Lower lobe of right lung (tissue), 2 donors: Measurements from ENCODE around the gene CEP72. TPM values are rescaled to one million over a fixed set of nuclear protein-coding genes. Genes with fewer than 3 reads are reported as not detected.

ENCODE experiments used
- ATAC-seq, 2 donors: fragments of 200-7000 bp; cut with Tn5 transposase; one replicate each; pipeline ENCODE4 v1.9.1; 2020 to 2022; ENCODE audit warnings: mild to moderate bottlenecking in 2 of 2, moderate library complexity in 2 of 2
- DNase-seq: peaks from one replicate; pipeline ENCODE4 v3.0.0-alpha.2; 2020
- H3K27ac ChIP-seq: fragments of 200-600 bp; one replicate; pipeline ENCODE4 v1.8.0; 2022
- H3K27me3 ChIP-seq: fragments of 200-600 bp; one replicate; pipeline ENCODE4 v1.8.0; 2022; ENCODE audit warnings: low read depth
- H3K36me3 ChIP-seq: fragments of 200-600 bp; one replicate; pipeline ENCODE4 v1.8.0; 2022; ENCODE audit warnings: mild to moderate bottlenecking
- H3K4me1 ChIP-seq: fragments of 200-600 bp; one replicate; pipeline ENCODE4 v1.8.0; 2022
- H3K4me3 ChIP-seq: fragments of 200-600 bp; one replicate; pipeline ENCODE4 v1.8.0; 2022; ENCODE audit warnings: mild to moderate bottlenecking
- H3K9me3 ChIP-seq: fragments of 200-600 bp; one replicate; pipeline ENCODE4 v1.8.0; 2022
- CTCF ChIP-seq: fragments of 200-600 bp; IDR thresholded peaks from one replicate; pipeline ENCODE4 v1.8.0; 2022; ENCODE audit warnings: antibody characterized with exemption, mild to moderate bottlenecking
- intact Hi-C: fragments of 100-400 bp; cut with DNase I; formaldehyde crosslinking; loops from one replicate; pipeline ENCODE4 v1.11.0; 2022
- total RNA-seq: library from RNA; stranded (reverse); fragmentation: NEBNext Ultra II Directional; extraction: Animal tissue kit (Norgen Biotek cat#: 25700); gene quantifications from one replicate; pipeline ENCODE4 v1.2.1, GENCODE V29; 2021
- donor health status: DM: no; HTN: yes; CAD: no; lungs with severe emphysema.

CEP72 gene
- total RNA-seq, 1 donor from 2014 or later: 10.6 TPM

- no peak overlapping the region for H3K27ac ChIP-seq
- no peak for TF ChIP-seq CTCF
- H3K9me3 ChIP-seq: no peaks in the 10 kb centered on the region
- H3K36me3 ChIP-seq: peaks cover 67% of the 10 kb centered on the region
- H3K4me1 ChIP-seq: no peaks in the 10 kb centered on the region
- no peaks in the 10 kb centered on the region for H3K27me3 ChIP-seq
- DNase-seq (peak; percentile 20), ATAC-seq (no peak)
- intact Hi-C loops: no loop called here
- no peak overlapping the region for H3K4me3 ChIP-seq
Observed at GRCh38 chr5:636951-637350, 24.8 kb downstream of the CEP72 start.

- Histone ChIP-seq H3K4me3 (no peak overlapping the region), H3K27ac (no peak overlapping the region), H3K36me3 (peaks cover 71% of the 10 kb centered on the region), H3K9me3 (no peaks in the 10 kb centered on the region), H3K27me3 (no peaks in the 10 kb centered on the region), H3K4me1 (no peaks in the 10 kb centered on the region)
- no peak for ATAC-seq
- DNase-seq: peak; percentile 28
- TF ChIP-seq CTCF: no peak
- intact Hi-C loops: no loop called here
Observed at GRCh38 chr5:637581-638450, 25.7 kb downstream of the CEP72 start.

GRCh38 chr5:638501-639252 is 26.5 kb downstream of the CEP72 start:
- intact Hi-C loops: no loop called here
- peak; percentile 41 for DNase-seq

GRCh38 chr5:639253-639530 is 27.1 kb downstream of the CEP72 start:
- no peak for TF ChIP-seq CTCF
- no peak for ATAC-seq
- Histone ChIP-seq H3K4me1 (no peaks in the 10 kb centered on the region), H3K36me3 (peaks cover 64% of the 10 kb centered on the region), H3K9me3 (no peaks in the 10 kb centered on the region), H3K27ac (no peak overlapping the region), H3K4me3 (no peak overlapping the region), H3K27me3 (no peaks in the 10 kb centered on the region)
- intact Hi-C loops: no loop called here
- no peak for DNase-seq

More at GRCh38 chr5:638501-639252, 26.5 kb downstream of the CEP72 start:
- Histone ChIP-seq H3K27me3 (no peaks in the 10 kb centered on the region), H3K4me1 (no peaks in the 10 kb centered on the region), H3K4me3 (no peak overlapping the region), H3K27ac (no peak overlapping the region), H3K36me3 (peaks cover 70% of the 10 kb centered on the region), H3K9me3 (no peaks in the 10 kb centered on the region)
- TF ChIP-seq CTCF: no peak
- no peak for ATAC-seq

GRCh38 chr5:639584-640213 is 27.6 kb downstream of the CEP72 start:
- ATAC-seq: no peak
- intact Hi-C loops: no loop called here
- no peaks in the 10 kb centered on the region for H3K27me3 ChIP-seq
- no peaks in the 10 kb centered on the region for H3K4me1 ChIP-seq
- H3K27ac ChIP-seq: no peak overlapping the region
- DNase-seq: peak; percentile 38
- no peaks in the 10 kb centered on the region for H3K9me3 ChIP-seq
- H3K4me3 ChIP-seq: no peak overlapping the region
- H3K36me3 ChIP-seq: peaks cover 63% of the 10 kb centered on the region
- no peak for TF ChIP-seq CTCF
